Breast epithelium (tissue), 3 donors: ENCODE results near the gene PRKAR1B.

Experiments
- POLR2AphosphoS5 ChIP-seq, 3 donors: sonication (generic); formaldehyde crosslinking; IDR thresholded peaks; one replicate each; pipeline ENCODE4 v1.6.1; 2017; ENCODE audit warnings: antibody characterized with exemption in 3 of 3
- TF ChIP-seq, protein P1 (sequence below), 3 donors: fragments of 450-650 bp; IDR thresholded peaks; one replicate each; pipeline ENCODE4 v1.5.1; 2016 to 2017; ENCODE audit warnings: antibody characterized with exemption in 3 of 3, mild to moderate bottlenecking in 3 of 3, moderate library complexity in 3 of 3

DNA sequence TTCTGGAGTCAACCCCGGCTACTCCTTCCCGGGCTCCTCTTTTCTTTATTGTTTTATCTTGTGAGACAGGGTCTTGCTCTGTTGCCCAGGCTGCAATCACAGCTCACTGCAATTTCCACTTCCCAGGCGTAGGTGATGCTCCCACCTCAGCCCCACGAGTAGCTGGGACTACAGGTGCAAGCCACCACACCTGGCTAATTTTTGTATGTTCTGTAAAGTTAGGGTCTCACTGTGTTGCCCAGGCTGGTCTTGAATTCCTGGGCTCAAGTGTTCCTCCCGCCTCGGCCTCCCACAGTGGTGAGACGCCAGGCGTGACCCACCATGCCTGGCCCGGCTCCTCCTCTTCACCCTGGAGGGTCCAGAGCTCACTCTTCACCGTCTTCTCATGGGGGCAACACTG lies 192.1 kb downstream of the PRKAR1B start:
- TF ChIP-seq, protein P1, sequence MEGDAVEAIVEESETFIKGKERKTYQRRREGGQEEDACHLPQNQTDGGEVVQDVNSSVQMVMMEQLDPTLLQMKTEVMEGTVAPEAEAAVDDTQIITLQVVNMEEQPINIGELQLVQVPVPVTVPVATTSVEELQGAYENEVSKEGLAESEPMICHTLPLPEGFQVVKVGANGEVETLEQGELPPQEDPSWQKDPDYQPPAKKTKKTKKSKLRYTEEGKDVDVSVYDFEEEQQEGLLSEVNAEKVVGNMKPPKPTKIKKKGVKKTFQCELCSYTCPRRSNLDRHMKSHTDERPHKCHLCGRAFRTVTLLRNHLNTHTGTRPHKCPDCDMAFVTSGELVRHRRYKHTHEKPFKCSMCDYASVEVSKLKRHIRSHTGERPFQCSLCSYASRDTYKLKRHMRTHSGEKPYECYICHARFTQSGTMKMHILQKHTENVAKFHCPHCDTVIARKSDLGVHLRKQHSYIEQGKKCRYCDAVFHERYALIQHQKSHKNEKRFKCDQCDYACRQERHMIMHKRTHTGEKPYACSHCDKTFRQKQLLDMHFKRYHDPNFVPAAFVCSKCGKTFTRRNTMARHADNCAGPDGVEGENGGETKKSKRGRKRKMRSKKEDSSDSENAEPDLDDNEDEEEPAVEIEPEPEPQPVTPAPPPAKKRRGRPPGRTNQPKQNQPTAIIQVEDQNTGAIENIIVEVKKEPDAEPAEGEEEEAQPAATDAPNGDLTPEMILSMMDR (IDR thresholded peaks at IDR 0.05) = no peak
- no peak for TF ChIP-seq POLR2AphosphoS5 (IDR thresholded peaks at IDR 0.05)
